RWPE2 (cell line): ENCODE data around the gene RNF32.

ENCODE experiments used
- ATAC-seq: fragments of 200-7000 bp; cut with Tn5 transposase; 3 replicates; pipeline ENCODE4 v1.9.1; 2021; ENCODE audit warnings: low read depth
- DNase-seq: peaks from one replicate; pipeline ENCODE4 v3.0.0-alpha.2; 2020; ENCODE audit warnings: low spot score
- H3K27ac ChIP-seq: fragments of 450-650 bp; 2 replicates; pipeline ENCODE4 v1.5.1; 2017; ENCODE audit warnings: mild to moderate bottlenecking; ENCODE audit not compliant: poor library complexity, severe bottlenecking
- H3K27me3 ChIP-seq: fragments of 250-450 bp; sonication (Bioruptor Pico); 2 replicates; pipeline ENCODE4 v1.5.1; 2021; ENCODE audit warnings: mild to moderate bottlenecking, moderate library complexity; ENCODE audit not compliant: insufficient read depth, poor library complexity, severe bottlenecking
- H3K36me3 ChIP-seq: fragments of 250-450 bp; sonication (Bioruptor Pico); 2 replicates; pipeline ENCODE4 v1.5.1; 2020; ENCODE audit warnings: low read depth, mild to moderate bottlenecking, moderate library complexity
- H3K4me1 ChIP-seq: fragments of 250-450 bp; sonication (Bioruptor Pico); 2 replicates; pipeline ENCODE4 v1.5.1; 2021; ENCODE audit warnings: mild to moderate bottlenecking, moderate library complexity; ENCODE audit not compliant: insufficient read depth, poor library complexity, severe bottlenecking
- H3K4me3 ChIP-seq: fragments of 250-450 bp; sonication (Bioruptor Pico); 2 replicates; pipeline ENCODE4 v1.5.1; 2021; ENCODE audit warnings: mild to moderate bottlenecking, moderate library complexity; ENCODE audit not compliant: severe bottlenecking
- H3K9me3 ChIP-seq: fragments of 250-450 bp; sonication (Bioruptor Pico); 2 replicates; pipeline ENCODE4 v1.5.1; 2021; ENCODE audit warnings: mild to moderate bottlenecking, moderate library complexity; ENCODE audit not compliant: severe bottlenecking
- CTCF ChIP-seq: fragments of 450-650 bp; IDR thresholded peaks from one replicate; pipeline ENCODE4 v1.5.1; 2017; ENCODE audit warnings: mild to moderate bottlenecking, moderate library complexity; ENCODE audit not compliant: poor library complexity, severe bottlenecking

RNF32 gene

GRCh38 chr7:156725936-156726335, 85.4 kb downstream of the RNF32 start:
- Histone ChIP-seq H3K9me3 (no peaks in the 10 kb centered on the region), H3K36me3 (peaks cover 17% of the 10 kb centered on the region), H3K27ac (no peak overlapping the region), H3K27me3 (no peaks in the 10 kb centered on the region), H3K4me3 (no peak overlapping the region), H3K4me1 (no peaks in the 10 kb centered on the region)
- TF ChIP-seq CTCF, result no peak
- ATAC-seq (no peak), DNase-seq (no peak)
